ENCODE data around the gene NIT1. TPM values are rescaled to one million over a fixed set of nuclear protein-coding genes. Genes with fewer than 3 reads are reported as not detected.

Gene NIT1, protein sequence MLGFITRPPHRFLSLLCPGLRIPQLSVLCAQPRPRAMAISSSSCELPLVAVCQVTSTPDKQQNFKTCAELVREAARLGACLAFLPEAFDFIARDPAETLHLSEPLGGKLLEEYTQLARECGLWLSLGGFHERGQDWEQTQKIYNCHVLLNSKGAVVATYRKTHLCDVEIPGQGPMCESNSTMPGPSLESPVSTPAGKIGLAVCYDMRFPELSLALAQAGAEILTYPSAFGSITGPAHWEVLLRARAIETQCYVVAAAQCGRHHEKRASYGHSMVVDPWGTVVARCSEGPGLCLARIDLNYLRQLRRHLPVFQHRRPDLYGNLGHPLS
- 26.3 TPM for polyA plus RNA-seq (2013, experiment 1 of 2)
- 27.9 TPM for polyA plus RNA-seq (2013, experiment 2 of 2)

DNA sequence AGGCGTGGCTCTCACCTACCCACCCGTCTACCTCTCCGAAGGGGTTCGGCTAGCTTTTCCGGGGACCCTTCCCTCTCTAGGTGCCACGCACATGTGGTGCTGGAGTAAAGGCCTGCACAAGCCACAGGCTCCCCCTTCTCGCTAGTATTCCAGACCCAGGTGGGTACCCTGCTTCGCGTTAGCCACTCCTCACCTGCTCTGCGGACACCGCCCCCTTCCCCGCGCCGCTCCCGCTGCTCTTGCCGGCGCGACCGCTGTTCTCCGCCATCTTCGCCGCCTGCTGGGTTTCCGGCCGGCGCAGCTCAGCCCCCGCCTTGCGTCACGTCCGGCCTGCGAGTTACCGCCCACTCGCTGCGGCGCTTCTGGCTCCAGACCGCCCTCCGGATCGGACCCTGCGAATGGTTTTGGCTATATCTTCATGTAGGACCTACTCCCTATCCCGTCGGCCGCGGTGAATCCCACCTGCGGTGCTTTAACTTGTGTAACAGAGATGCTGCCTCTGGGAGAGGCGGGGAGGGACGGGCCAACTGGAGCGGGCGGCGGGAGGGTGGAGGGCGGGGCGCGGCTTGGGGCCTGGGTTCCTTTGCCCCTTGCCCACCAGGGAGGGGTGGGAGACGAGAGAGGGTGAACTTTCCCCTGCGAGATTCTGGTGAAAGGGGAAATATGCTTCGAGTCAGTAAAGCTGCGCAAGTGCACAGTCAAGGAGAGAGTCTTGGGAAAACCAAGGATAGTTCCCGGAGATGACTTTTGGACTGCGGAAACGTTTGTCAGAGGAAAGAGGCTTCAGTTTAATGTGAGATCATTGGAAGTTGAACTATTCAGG, at the start of gene NIT1, which contains the start of gene PFDN2:
NIT1 (plus strand) TSS at position 347 of the 823 bp plus-strand sequence; CDS start at position 419, 72 bp downstream.
PFDN2 (minus strand) TSS at position 279 of the 823 bp plus-strand sequence; CDS start at position 268, 11 bp downstream.
- WGBS (ENCODE audit: extremely low coverage, insufficient coverage, low lambda C conversion rate) = no CpG with 5 or more reads among the region's 58 CpGs
- peak within 1 kb of the TSS; percentile 97 for H3K4me3 ChIP-seq (ENCODE audit: low read length)
- no peaks in the 10 kb centered on the region for H3K27me3 ChIP-seq (ENCODE audit: insufficient read depth, low read length, poor library complexity)
- no peak within 1 kb of the TSS for H2BK120ac ChIP-seq (ENCODE audit: low read depth, low read length)
- peak within 1 kb of the TSS; percentile 24 for H2AK5ac ChIP-seq (ENCODE audit: low read length)
- H3K4me1 ChIP-seq (ENCODE audit: control insufficient read depth, low read depth, low read length) = peaks cover 9% of the 10 kb centered on the region
- peak; percentile 95 for DNase-seq
- H2BK5ac ChIP-seq (ENCODE audit: low read length) = peak within 1 kb of the TSS; percentile 24
- peaks cover 16% of the 10 kb centered on the region for H3K36me3 ChIP-seq (ENCODE audit: control insufficient read depth, insufficient read depth, low read length)
- H3K56ac ChIP-seq (ENCODE audit: low read length) = peak within 1 kb of the TSS; percentile 98
- peak within 1 kb of the TSS; percentile 88 for H3K9ac ChIP-seq (ENCODE audit: low read length)
- H3K79me2 ChIP-seq (ENCODE audit: control insufficient read depth, insufficient read depth, low read length) = peaks cover 46% of the 10 kb centered on the region
- H3K4ac ChIP-seq (ENCODE audit: low read depth, low read length) = no peak within 1 kb of the TSS
- peak within 1 kb of the TSS; percentile 96 for H3K4me2 ChIP-seq (ENCODE audit: low read length)
- H4K8ac ChIP-seq (ENCODE audit: low read depth, low read length) = no peak within 1 kb of the TSS
- no peak within 1 kb of the TSS for H2BK15ac ChIP-seq (replicated peaks; ENCODE audit: low read depth)
- H3K23ac ChIP-seq (ENCODE audit: low read length) = peak within 1 kb of the TSS; percentile 92
- peaks cover 14% of the 10 kb centered on the region for H3K79me1 ChIP-seq (ENCODE audit: low read length)
- no peak within 1 kb of the TSS for H4K5ac ChIP-seq (ENCODE audit: low read length)
- H3K27ac ChIP-seq (ENCODE audit: low read depth, low read length) = peak within 1 kb of the TSS; percentile 92
- peak within 1 kb of the TSS; percentile 62 for H3K18ac ChIP-seq (ENCODE audit: low read length)

DNA sequence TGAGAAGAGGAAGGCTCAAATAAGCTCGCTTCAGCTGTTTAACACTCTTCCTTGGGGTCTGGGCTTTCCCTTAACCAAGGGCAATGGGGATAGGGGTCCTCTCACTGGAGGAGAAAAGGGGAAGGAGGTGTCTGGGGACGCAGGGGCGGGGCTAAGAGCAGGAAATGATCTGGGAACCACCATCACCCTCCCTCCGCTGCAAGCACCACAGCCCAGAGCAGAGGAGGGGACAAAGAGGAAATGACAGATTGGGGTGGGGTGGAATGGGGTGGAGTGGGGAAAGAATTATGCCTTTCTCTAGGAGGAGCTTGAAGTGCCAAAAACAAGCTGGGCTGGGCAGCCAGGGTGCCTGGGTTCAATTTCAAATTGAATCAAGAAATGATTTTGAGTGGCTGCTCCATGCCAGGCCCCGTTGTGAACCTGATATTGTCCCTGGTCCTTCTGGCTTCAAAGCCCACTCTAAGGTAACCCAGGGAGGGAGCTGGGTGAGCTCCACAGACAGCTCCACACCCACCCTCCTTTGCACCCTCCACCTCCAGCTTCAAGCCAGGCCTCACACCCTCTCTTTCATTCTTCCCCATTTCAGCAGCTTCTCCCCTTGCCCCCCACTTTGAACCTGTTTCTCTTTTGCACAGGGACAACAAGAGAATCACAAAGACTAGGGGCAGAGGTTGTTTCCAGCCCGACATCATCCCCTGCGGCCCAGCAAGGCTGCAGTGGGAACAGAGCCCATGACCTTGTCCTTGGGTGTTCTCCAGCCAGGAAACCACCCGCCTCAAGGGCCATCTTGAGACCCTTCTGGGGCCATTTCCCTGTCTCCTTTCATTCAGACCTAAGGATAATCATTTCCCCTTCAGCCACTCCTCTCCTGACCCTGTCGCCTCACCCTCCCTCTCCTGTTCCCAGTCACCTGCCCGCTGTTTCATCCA, 49.3 kb upstream of the NIT1 start:
- Histone ChIP-seq H3K4me2 (ENCODE audit: low read length) (no peak overlapping the region), H3K23ac (ENCODE audit: low read length) (no peak overlapping the region), H3K79me2 (ENCODE audit: control insufficient read depth, insufficient read depth, low read length) (no peaks in the 10 kb centered on the region), H3K36me3 (ENCODE audit: control insufficient read depth, insufficient read depth, low read length) (no peaks in the 10 kb centered on the region), H3K79me1 (ENCODE audit: low read length) (no peaks in the 10 kb centered on the region), H3K4ac (ENCODE audit: low read depth, low read length) (no peak overlapping the region), H3K27me3 (ENCODE audit: insufficient read depth, low read length, poor library complexity) (no peaks in the 10 kb centered on the region), H3K4me3 (ENCODE audit: low read length) (no peak overlapping the region), H3K27ac (ENCODE audit: low read depth, low read length) (no peak overlapping the region), H2BK15ac (replicated peaks; ENCODE audit: low read depth) (no peak overlapping the region), H2BK5ac (ENCODE audit: low read length) (no peak overlapping the region), H3K18ac (ENCODE audit: low read length) (no peak overlapping the region), H4K5ac (ENCODE audit: low read length) (peak overlapping the region; percentile 1), H2AK5ac (ENCODE audit: low read length) (no peak overlapping the region), H4K8ac (ENCODE audit: low read depth, low read length) (peak overlapping the region; percentile 87), H2BK120ac (ENCODE audit: low read depth, low read length) (no peak overlapping the region), H3K9ac (ENCODE audit: low read length) (no peak overlapping the region), H3K56ac (ENCODE audit: low read length) (peak overlapping the region; percentile 11), H3K4me1 (ENCODE audit: control insufficient read depth, low read depth, low read length) (peaks cover 3% of the 10 kb centered on the region)
- no peak for DNase-seq
- no CpG with 5 or more reads among the region's 10 CpGs for WGBS (ENCODE audit: extremely low coverage, insufficient coverage, low lambda C conversion rate)

DNA sequence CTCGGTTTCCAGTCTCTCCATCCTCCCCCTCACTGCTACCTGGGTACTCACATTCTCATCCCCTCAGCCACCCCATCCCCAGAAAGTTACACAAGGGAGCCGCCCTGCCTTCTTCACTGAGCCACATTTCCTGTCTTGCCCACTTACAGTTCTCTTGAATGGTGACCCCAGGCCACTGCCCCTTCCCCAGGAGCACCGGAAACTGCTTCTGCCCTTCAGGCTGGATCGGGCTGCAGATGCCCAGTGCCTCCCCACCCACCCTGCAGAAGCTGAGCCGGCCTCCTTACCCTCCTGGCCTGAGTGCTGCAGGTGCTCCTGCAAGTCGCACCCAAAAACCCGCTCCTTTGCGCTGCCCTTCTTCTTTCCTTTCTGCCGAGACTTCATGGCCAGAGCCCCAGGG, 48.7 kb upstream of the NIT1 start:
- Histone ChIP-seq H3K9ac (ENCODE audit: low read length) (no peak overlapping the region), H3K4me2 (ENCODE audit: low read length) (no peak overlapping the region), H4K5ac (ENCODE audit: low read length) (no peak overlapping the region), H3K36me3 (ENCODE audit: control insufficient read depth, insufficient read depth, low read length) (no peaks in the 10 kb centered on the region), H4K8ac (ENCODE audit: low read depth, low read length) (no peak overlapping the region), H2AK5ac (ENCODE audit: low read length) (no peak overlapping the region), H2BK5ac (ENCODE audit: low read length) (no peak overlapping the region), H3K56ac (ENCODE audit: low read length) (no peak overlapping the region), H3K4me1 (ENCODE audit: control insufficient read depth, low read depth, low read length) (peaks cover 1% of the 10 kb centered on the region), H3K27me3 (ENCODE audit: insufficient read depth, low read length, poor library complexity) (no peaks in the 10 kb centered on the region), H3K18ac (ENCODE audit: low read length) (no peak overlapping the region), H3K23ac (ENCODE audit: low read length) (no peak overlapping the region), H3K79me2 (ENCODE audit: control insufficient read depth, insufficient read depth, low read length) (no peaks in the 10 kb centered on the region), H3K79me1 (ENCODE audit: low read length) (no peaks in the 10 kb centered on the region), H2BK15ac (replicated peaks; ENCODE audit: low read depth) (no peak overlapping the region), H3K4ac (ENCODE audit: low read depth, low read length) (no peak overlapping the region), H2BK120ac (ENCODE audit: low read depth, low read length) (no peak overlapping the region), H3K27ac (ENCODE audit: low read depth, low read length) (no peak overlapping the region), H3K4me3 (ENCODE audit: low read length) (no peak overlapping the region)
- no peak for DNase-seq
- no CpG with 5 or more reads among the region's 9 CpGs for WGBS (ENCODE audit: extremely low coverage, insufficient coverage, low lambda C conversion rate)

DNA sequence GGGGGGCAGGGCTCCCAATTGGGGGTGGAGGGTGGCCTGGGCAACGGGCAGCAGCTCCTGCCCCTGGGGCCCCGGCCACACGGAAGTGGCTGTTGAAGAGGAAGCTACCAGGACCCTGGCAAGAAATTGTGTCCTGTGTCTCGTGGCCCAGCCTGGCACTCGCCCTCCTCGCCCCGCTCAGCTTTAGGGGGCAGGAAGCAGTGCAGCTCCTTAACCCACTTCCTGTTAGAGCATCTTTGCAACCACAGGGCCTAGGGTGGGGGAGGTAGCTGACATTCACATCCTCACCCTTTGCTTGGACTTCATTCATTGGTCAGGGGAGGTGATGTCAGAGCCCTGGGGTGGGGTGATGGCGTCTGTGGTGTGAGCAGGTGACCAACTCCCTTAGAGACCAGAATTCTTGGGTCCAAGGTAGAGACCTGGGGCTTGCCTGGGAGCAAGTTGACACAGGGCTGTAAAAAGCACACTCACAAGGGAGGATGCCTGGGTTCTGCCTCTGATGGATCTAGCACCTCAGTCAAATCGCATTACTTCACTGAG, 48.1 kb upstream of the NIT1 start, which contains the start of gene ARHGAP30:
ARHGAP30 (minus strand) TSS at position 161 of the 540 bp plus-strand sequence. CDS start 267 bp downstream, outside the sequence.
- no peaks in the 10 kb centered on the region for H3K79me2 ChIP-seq (ENCODE audit: control insufficient read depth, insufficient read depth, low read length)
- no peak within 1 kb of the TSS for H4K5ac ChIP-seq (ENCODE audit: low read length)
- H3K27ac ChIP-seq (ENCODE audit: low read depth, low read length) = no peak within 1 kb of the TSS
- whole genome bisulfite sequencing (ENCODE audit: extremely low coverage, insufficient coverage, low lambda C conversion rate) = no CpG with 5 or more reads among the region's 9 CpGs
- no peaks in the 10 kb centered on the region for H3K27me3 ChIP-seq (ENCODE audit: insufficient read depth, low read length, poor library complexity)
- DNase-seq = peak; percentile 42
- H2BK15ac ChIP-seq (replicated peaks; ENCODE audit: low read depth) = no peak within 1 kb of the TSS
- no peak within 1 kb of the TSS for H3K56ac ChIP-seq (ENCODE audit: low read length)
- no peak within 1 kb of the TSS for H4K8ac ChIP-seq (ENCODE audit: low read depth, low read length)
- no peak within 1 kb of the TSS for H3K4ac ChIP-seq (ENCODE audit: low read depth, low read length)
- H3K4me3 ChIP-seq (ENCODE audit: low read length) = no peak within 1 kb of the TSS
- H3K79me1 ChIP-seq (ENCODE audit: low read length) = no peaks in the 10 kb centered on the region
- no peak within 1 kb of the TSS for H3K23ac ChIP-seq (ENCODE audit: low read length)
- no peak within 1 kb of the TSS for H2BK120ac ChIP-seq (ENCODE audit: low read depth, low read length)
- H2BK5ac ChIP-seq (ENCODE audit: low read length) = no peak within 1 kb of the TSS
- no peak within 1 kb of the TSS for H3K4me2 ChIP-seq (ENCODE audit: low read length)
- H3K4me1 ChIP-seq (ENCODE audit: control insufficient read depth, low read depth, low read length) = no peaks in the 10 kb centered on the region
- no peak within 1 kb of the TSS for H2AK5ac ChIP-seq (ENCODE audit: low read length)
- no peaks in the 10 kb centered on the region for H3K36me3 ChIP-seq (ENCODE audit: control insufficient read depth, insufficient read depth, low read length)
- H3K18ac ChIP-seq (ENCODE audit: low read length) = no peak within 1 kb of the TSS
- H3K9ac ChIP-seq (ENCODE audit: low read length) = no peak within 1 kb of the TSS

DNA sequence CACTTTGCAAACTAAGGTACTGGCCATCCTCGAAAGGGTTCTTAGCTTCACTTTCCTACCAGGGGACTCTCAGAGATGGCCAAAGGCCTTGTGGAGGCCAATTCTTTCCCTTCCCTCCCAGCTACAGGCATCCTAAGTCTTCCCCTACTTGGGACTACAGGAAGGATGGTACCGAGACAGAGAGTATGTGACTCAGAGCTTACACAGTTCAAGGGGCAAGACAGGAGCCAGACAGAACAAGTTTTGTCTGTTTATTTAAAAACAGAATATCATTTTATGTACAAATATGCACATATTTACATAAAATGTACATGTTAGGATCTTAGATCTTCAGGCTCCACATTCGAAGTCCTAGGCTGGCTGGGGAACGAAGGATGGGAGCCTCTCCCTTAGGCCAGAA, 47.1 kb upstream of the NIT1 start:
- Histone ChIP-seq H3K27ac (ENCODE audit: low read depth, low read length) (no peak overlapping the region), H3K9ac (ENCODE audit: low read length) (no peak overlapping the region), H3K36me3 (ENCODE audit: control insufficient read depth, insufficient read depth, low read length) (no peaks in the 10 kb centered on the region), H4K8ac (ENCODE audit: low read depth, low read length) (no peak overlapping the region), H3K27me3 (ENCODE audit: insufficient read depth, low read length, poor library complexity) (no peaks in the 10 kb centered on the region), H3K23ac (ENCODE audit: low read length) (no peak overlapping the region), H2BK5ac (ENCODE audit: low read length) (no peak overlapping the region), H3K4me3 (ENCODE audit: low read length) (no peak overlapping the region), H2BK120ac (ENCODE audit: low read depth, low read length) (no peak overlapping the region), H2BK15ac (replicated peaks; ENCODE audit: low read depth) (no peak overlapping the region), H3K79me2 (ENCODE audit: control insufficient read depth, insufficient read depth, low read length) (no peaks in the 10 kb centered on the region), H3K56ac (ENCODE audit: low read length) (no peak overlapping the region), H4K5ac (ENCODE audit: low read length) (no peak overlapping the region), H3K18ac (ENCODE audit: low read length) (no peak overlapping the region), H3K4ac (ENCODE audit: low read depth, low read length) (no peak overlapping the region), H3K4me1 (ENCODE audit: control insufficient read depth, low read depth, low read length) (no peaks in the 10 kb centered on the region), H2AK5ac (ENCODE audit: low read length) (no peak overlapping the region), H3K4me2 (ENCODE audit: low read length) (no peak overlapping the region), H3K79me1 (ENCODE audit: low read length) (no peaks in the 10 kb centered on the region)
- no peak for DNase-seq
- no CpG with 5 or more reads among the region's 4 CpGs for WGBS (ENCODE audit: extremely low coverage, insufficient coverage, low lambda C conversion rate)

Data from mesendoderm (in vitro differentiated cells).